GM12801 (cell line): ENCODE measurements around the gene HIVEP1.

ENCODE experiments used
- TF ChIP-seq, protein P1 (sequence below): IDR thresholded peaks from one replicate; pipeline ENCODE4 v1.5.1; 2011; ENCODE audit warnings: control low read depth; ENCODE audit not compliant: insufficient read length; ENCODE audit errors: extremely low read depth

The HIVEP1 gene

DNA sequence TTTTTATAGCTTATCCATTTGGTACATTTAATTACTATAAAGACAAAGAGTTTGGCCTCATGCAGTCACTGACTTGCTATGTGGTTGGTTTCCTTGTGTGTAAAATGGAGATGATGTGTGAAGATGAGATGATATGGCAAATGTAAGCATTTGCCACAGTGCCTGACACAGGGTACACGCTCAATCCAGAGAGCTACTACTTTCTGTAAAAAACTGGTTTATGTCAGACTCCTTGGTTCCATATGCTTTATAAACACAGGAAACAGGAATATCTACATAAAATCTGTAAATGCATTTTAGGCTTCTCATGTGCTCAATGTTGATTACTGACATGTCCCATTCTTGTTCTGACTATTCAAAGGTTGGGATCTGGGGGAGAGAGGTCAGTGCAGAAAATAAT, 10.4 kb downstream of the HIVEP1 start:
- TF ChIP-seq, protein P1, sequence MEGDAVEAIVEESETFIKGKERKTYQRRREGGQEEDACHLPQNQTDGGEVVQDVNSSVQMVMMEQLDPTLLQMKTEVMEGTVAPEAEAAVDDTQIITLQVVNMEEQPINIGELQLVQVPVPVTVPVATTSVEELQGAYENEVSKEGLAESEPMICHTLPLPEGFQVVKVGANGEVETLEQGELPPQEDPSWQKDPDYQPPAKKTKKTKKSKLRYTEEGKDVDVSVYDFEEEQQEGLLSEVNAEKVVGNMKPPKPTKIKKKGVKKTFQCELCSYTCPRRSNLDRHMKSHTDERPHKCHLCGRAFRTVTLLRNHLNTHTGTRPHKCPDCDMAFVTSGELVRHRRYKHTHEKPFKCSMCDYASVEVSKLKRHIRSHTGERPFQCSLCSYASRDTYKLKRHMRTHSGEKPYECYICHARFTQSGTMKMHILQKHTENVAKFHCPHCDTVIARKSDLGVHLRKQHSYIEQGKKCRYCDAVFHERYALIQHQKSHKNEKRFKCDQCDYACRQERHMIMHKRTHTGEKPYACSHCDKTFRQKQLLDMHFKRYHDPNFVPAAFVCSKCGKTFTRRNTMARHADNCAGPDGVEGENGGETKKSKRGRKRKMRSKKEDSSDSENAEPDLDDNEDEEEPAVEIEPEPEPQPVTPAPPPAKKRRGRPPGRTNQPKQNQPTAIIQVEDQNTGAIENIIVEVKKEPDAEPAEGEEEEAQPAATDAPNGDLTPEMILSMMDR, result no peak

DNA sequence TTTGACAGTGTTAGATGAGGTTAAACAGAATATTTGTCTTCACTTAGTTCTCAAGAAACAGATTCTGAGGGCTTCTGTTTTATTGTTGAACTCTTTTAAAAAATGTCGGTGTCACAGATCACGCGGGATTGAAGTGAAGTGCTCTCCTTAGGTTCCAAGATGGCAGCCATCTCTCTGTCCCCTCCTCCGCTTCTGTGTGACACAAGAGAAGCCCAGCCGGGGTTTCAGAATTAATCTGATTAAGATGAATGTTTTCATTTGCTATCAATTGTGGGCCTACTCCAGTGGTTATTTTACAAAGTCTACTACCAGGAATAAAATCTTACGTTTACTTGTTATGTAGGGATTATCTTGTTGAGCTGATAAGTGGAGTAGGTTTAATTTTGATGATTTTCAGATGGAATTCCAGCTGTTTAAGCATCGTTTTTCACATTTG, 10.9 kb downstream of the HIVEP1 start:
- TF ChIP-seq, protein P1, result no peak

DNA sequence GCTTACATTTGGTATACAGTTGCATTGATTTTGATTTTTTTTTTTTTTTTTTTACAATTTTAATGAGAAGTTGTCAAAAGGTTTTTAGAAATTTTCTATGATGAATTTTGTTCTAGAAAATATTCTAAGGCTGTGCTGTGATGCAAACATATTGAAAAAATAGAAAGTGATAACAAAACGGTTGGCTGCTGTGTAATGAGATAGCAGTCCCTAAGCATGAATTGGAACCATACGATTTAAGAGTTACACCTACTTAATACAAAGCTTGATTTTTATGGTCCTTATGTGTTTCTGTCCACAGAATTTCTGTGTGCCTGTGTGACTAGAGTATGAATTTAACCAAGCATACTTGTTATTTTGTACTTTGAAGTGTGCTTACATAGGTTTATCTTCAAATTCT, 12.1 kb downstream of the HIVEP1 start:
- TF ChIP-seq, protein P1, result no peak

DNA sequence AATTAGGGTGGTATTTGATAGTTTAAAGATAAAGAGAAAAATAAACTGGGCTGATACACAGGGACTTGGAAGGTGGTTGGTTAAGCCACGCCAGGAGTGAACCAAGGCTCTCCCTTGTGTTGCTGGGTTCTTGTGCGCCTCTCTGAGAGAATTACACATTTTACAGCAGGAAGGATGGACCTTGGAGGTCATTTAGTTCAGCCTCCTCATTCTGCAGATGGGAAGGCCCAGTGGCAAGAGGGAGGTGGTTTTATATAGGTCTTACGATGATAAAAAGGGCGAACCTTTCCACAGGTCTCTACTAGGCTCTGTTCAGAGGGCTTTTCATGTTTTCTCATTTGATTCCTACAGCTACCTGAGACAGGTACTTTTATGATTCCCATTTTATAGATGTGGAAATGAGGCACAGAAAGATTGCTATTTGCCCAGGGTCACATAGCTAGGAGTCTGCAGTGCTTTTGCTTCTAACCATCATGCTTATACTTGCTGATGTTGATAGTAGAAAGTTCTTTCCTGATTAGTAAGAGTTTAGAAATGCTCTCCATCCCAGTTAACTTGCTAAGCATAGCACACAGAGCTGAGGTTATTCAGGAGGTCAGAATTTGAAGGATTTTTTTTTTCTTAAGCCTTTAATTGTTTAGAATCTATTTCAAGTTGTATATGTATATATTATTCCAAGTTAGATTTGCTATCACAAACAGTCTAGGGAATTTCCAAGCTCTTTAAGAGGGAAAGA, 12.8 kb downstream of the HIVEP1 start:
- TF ChIP-seq, protein P1, result no peak

DNA sequence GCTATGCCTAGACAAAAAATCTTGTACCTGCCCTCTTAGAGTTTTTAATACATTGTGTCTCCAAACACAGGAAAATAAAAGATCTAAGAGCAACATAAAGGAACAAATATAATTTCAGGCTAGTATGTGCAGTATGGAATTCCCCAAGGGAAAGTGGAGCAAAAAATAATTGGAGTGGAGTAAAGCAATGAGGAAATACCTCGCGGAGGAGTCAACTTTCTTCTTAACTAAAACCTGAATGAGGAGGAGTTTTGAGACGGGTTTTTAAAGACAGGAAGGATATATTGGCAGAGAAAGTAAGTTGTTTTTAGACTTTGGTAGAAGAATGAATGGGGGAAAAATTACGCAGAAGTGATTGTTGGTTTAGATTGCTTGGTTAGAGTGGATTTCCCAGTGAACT, 14.0 kb downstream of the HIVEP1 start:
- TF ChIP-seq, protein P1, result no peak

DNA sequence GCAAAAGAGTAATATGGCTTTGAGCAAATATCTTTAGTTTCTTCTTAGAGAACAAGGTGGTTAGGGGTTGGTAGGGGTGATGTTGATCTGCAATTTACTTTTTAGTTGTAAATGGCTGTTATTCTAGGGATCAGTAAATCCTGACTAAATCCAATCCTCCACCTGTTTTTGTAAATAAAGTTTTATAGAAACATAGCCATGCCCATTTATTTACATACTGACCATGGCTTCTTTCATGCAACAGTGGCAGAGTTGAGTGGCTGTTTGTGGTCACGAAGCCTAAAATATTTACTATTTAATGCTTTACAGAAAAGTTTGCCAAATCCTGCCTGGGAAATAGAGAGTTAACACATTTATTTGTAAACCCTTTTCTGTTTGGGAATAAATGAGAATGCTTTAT, 14.7 kb downstream of the HIVEP1 start:
- TF ChIP-seq, protein P1, result no peak

DNA sequence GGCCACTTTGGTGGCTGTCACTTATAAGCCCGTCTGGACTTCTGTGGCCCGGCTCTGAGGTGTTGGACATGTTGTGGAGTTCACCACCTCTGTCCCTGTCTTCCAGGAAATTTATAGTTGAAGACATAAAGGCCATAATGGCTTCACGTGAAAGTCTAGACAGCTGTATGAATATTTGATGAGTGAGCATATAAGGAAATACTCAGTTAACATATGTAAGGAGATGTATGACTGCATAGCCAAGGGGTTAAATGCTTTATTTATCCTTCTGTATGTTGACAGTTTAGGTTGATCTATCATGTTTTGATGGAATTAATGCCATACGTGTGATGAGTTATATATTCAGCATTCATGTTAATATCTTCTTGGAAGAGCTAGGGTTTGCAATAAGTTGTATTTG, 16.1 kb downstream of the HIVEP1 start:
- TF ChIP-seq, protein P1, result no peak
